PC-9 (cell line): ENCODE measurements around the gene ZP4.

Experiments used
- EZH2 ChIP-seq: fragments of 200-600 bp; sonication (generic); IDR thresholded peaks from 2 replicates; pipeline ENCODE4 v1.8.0; 2017; ENCODE audit warnings: antibody characterized with exemption, low read depth
- TF ChIP-seq, protein P1 (sequence below): fragments of 200-600 bp; sonication (generic); conservative IDR thresholded peaks from 2 replicates; pipeline ENCODE4 v1.6.1; 2017; ENCODE audit warnings: mixed run types, antibody characterized with exemption, mild to moderate bottlenecking, moderate library complexity

DNA sequence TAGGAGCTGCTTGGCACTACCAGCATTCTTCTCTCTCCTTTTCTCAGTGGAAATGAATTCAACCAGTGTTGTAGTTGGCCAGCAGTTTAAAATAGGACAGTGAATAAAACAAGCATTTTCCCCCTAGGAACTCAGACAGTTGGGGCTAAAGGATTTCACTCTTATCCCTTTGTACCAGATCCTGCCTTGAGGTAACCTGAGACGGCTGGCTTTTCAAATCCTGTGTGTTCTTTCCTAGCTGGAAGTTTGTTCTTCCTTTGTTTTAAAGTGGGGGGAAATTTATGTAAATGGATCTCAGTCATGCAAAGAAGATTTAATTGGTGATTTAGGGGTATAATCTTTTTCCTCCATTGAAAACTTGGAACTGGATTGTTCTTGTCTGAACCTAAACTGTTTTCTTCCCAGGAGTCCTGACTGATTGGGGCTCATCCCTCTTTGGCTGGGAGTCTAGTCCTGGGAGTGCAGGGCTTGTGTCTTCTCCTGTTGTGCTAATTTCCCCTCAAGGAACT is 23.3 kb downstream of the ZP4 start:
- TF ChIP-seq, protein P1, sequence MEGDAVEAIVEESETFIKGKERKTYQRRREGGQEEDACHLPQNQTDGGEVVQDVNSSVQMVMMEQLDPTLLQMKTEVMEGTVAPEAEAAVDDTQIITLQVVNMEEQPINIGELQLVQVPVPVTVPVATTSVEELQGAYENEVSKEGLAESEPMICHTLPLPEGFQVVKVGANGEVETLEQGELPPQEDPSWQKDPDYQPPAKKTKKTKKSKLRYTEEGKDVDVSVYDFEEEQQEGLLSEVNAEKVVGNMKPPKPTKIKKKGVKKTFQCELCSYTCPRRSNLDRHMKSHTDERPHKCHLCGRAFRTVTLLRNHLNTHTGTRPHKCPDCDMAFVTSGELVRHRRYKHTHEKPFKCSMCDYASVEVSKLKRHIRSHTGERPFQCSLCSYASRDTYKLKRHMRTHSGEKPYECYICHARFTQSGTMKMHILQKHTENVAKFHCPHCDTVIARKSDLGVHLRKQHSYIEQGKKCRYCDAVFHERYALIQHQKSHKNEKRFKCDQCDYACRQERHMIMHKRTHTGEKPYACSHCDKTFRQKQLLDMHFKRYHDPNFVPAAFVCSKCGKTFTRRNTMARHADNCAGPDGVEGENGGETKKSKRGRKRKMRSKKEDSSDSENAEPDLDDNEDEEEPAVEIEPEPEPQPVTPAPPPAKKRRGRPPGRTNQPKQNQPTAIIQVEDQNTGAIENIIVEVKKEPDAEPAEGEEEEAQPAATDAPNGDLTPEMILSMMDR, result no peak
- TF ChIP-seq EZH2, result no peak
